ENCODE measurements around the gene CDK11A. TPM values are rescaled to one million over a fixed set of nuclear protein-coding genes. Genes with fewer than 3 reads are reported as not detected.
"Not testable (repeated sequence)": the region's sequence is repeated elsewhere in the genome, so short reads cannot be mapped to it uniquely, and the experiment has no call there.

Gene CDK11A
- total RNA-seq, 2 experiments from 2014 or later = 64.2 to 65.0 TPM

- H3K4me3 Mint-ChIP-seq, H3K27ac Mint-ChIP-seq, H3K9me3 Mint-ChIP-seq, DNase-seq, H3K4me1 Mint-ChIP-seq, H3K36me3 Mint-ChIP-seq, H3K27me3 Mint-ChIP-seq: not testable (repeated sequence)
Measured at GRCh38 chr1:1707241-1707640, 16.9 kb downstream of the CDK11A start.

- not testable (repeated sequence) for DNase-seq
Measured at GRCh38 chr1:1705623-1706022, 18.5 kb downstream of the CDK11A start.

GRCh38 chr1:1704284-1704957, 19.7 kb downstream of the CDK11A start:
- not testable (repeated sequence) for H3K4me1 Mint-ChIP-seq, H3K27ac Mint-ChIP-seq, H3K27me3 Mint-ChIP-seq, DNase-seq, H3K4me3 Mint-ChIP-seq, H3K36me3 Mint-ChIP-seq, H3K9me3 Mint-ChIP-seq

More at GRCh38 chr1:1705623-1706022, 18.5 kb downstream of the CDK11A start:
- H3K9me3 Mint-ChIP-seq, H3K36me3 Mint-ChIP-seq, H3K27me3 Mint-ChIP-seq, H3K27ac Mint-ChIP-seq, H3K4me3 Mint-ChIP-seq, H3K4me1 Mint-ChIP-seq: not testable (repeated sequence)

GRCh38 chr1:1703796-1704195, 20.4 kb downstream of the CDK11A start:
- Mint-ChIP-seq H3K4me3 (no peak overlapping the region), H3K4me1 (no peaks in the 10 kb centered on the region), H3K36me3 (peaks cover 4% of the 10 kb centered on the region), H3K27ac (no peak overlapping the region), H3K27me3 (no peaks in the 10 kb centered on the region), H3K9me3 (no peaks in the 10 kb centered on the region)
- DNase-seq = no peak

GRCh38 chr1:1702506-1702905, 21.7 kb downstream of the CDK11A start:
- H3K27ac Mint-ChIP-seq, H3K4me3 Mint-ChIP-seq: not testable (repeated sequence)

GRCh38 chr1:1700557-1700956, 23.6 kb downstream of the CDK11A start:
- not testable (repeated sequence) for H3K4me3 Mint-ChIP-seq, H3K4me1 Mint-ChIP-seq, H3K9me3 Mint-ChIP-seq, H3K27me3 Mint-ChIP-seq, DNase-seq, H3K27ac Mint-ChIP-seq, H3K36me3 Mint-ChIP-seq

More at GRCh38 chr1:1702506-1702905, 21.7 kb downstream of the CDK11A start:
- DNase-seq, H3K36me3 Mint-ChIP-seq, H3K4me1 Mint-ChIP-seq, H3K9me3 Mint-ChIP-seq, H3K27me3 Mint-ChIP-seq: not testable (repeated sequence)

- not testable (repeated sequence) for H3K27ac Mint-ChIP-seq, H3K4me1 Mint-ChIP-seq, H3K27me3 Mint-ChIP-seq, H3K36me3 Mint-ChIP-seq, DNase-seq, H3K9me3 Mint-ChIP-seq, H3K4me3 Mint-ChIP-seq
Measured at GRCh38 chr1:1700067-1700466, 24.1 kb downstream of the CDK11A start.

- H3K27ac Mint-ChIP-seq, H3K4me3 Mint-ChIP-seq, H3K36me3 Mint-ChIP-seq, H3K4me1 Mint-ChIP-seq, DNase-seq, H3K27me3 Mint-ChIP-seq, H3K9me3 Mint-ChIP-seq: not testable (repeated sequence)
Measured at GRCh38 chr1:1699061-1699460, 25.1 kb downstream of the CDK11A start.

- not testable (repeated sequence) for H3K9me3 Mint-ChIP-seq, H3K27ac Mint-ChIP-seq, H3K4me1 Mint-ChIP-seq, H3K36me3 Mint-ChIP-seq, H3K27me3 Mint-ChIP-seq, H3K4me3 Mint-ChIP-seq, DNase-seq
Measured at GRCh38 chr1:1697358-1698183, 26.6 kb downstream of the CDK11A start.

GRCh38 chr1:1696431-1697357, 27.5 kb downstream of the CDK11A start:
- H3K36me3 Mint-ChIP-seq, H3K9me3 Mint-ChIP-seq, H3K27me3 Mint-ChIP-seq, H3K4me3 Mint-ChIP-seq, H3K4me1 Mint-ChIP-seq, H3K27ac Mint-ChIP-seq, DNase-seq: not testable (repeated sequence)

- H3K4me3 Mint-ChIP-seq = peak within 1 kb of the TSS; percentile 72
- H3K4me1 Mint-ChIP-seq = not testable (repeated sequence)
- DNase-seq = peak; percentile 93
Measured at GRCh38 chr1:1692714-1693647, 31.2 kb downstream of the CDK11A start, which contains the start of gene SLC35E2B. TSS of gene SLC35E2B (minus strand) at chr1:1692795. CDS start at chr1:1676699, 16,096 bp downstream.

GRCh38 chr1:1692324-1692713, 31.8 kb downstream of the CDK11A start:
- DNase-seq = peak; percentile 85
- H3K4me1 Mint-ChIP-seq, H3K36me3 Mint-ChIP-seq, H3K9me3 Mint-ChIP-seq, H3K27me3 Mint-ChIP-seq: not testable (repeated sequence)
- Mint-ChIP-seq H3K4me3 (peak overlapping the region; percentile 66), H3K27ac (peak overlapping the region; percentile 68)

More at GRCh38 chr1:1692714-1693647, 31.2 kb downstream of the CDK11A start, which contains the start of gene SLC35E2B:
- H3K27ac Mint-ChIP-seq = peak within 1 kb of the TSS; percentile 85
- H3K36me3 Mint-ChIP-seq, H3K27me3 Mint-ChIP-seq, H3K9me3 Mint-ChIP-seq: not testable (repeated sequence)

- not testable (repeated sequence) for H3K27me3 Mint-ChIP-seq, H3K36me3 Mint-ChIP-seq, H3K9me3 Mint-ChIP-seq, H3K4me1 Mint-ChIP-seq, H3K27ac Mint-ChIP-seq, H3K4me3 Mint-ChIP-seq, DNase-seq
Measured at GRCh38 chr1:1691443-1691842, 32.7 kb downstream of the CDK11A start.

GRCh38 chr1:1689526-1689925, 34.6 kb downstream of the CDK11A start:
- not testable (repeated sequence) for H3K9me3 Mint-ChIP-seq, H3K36me3 Mint-ChIP-seq, DNase-seq, H3K27me3 Mint-ChIP-seq, H3K4me3 Mint-ChIP-seq, H3K27ac Mint-ChIP-seq
- peaks cover 11% of the 10 kb centered on the region for H3K4me1 Mint-ChIP-seq
